ENCODE data around the gene MESD. TPM values are rescaled to one million over a fixed set of nuclear protein-coding genes. Genes with fewer than 3 reads are reported as not detected.
A peak's percentile ranks its signal among the peaks of the same experiment; 100 is the strongest.

The MESD gene
- 10 to 100 TPM; 36.8 to 39.0 TPM for total RNA-seq

- peaks cover 23 to 35% of the 10 kb centered on the region in 2 donors for H3K4me1 ChIP-seq (ENCODE audit: control insufficient read depth in 1 of 2, low read depth in 2 of 2)
- ATAC-seq (ENCODE audit: insufficient number of reproducible peaks, low FRiP score, low read depth) (peak; percentile 96), DNase-seq (ENCODE audit: low spot score) (peak; percentile 89)
- H3K4me3 ChIP-seq: peak within 1 kb of the TSS; percentile 76
- no peaks in the 10 kb centered on the region for H3K27me3 ChIP-seq (replicated peaks; ENCODE audit: insufficient read depth)
- no peaks in the 10 kb centered on the region for H3K36me3 ChIP-seq
- no peaks in the 10 kb centered on the region for H3K9me3 ChIP-seq
- peak within 1 kb of the TSS; percentile 90 to 97 for H3K27ac ChIP-seq
- no peak for TF ChIP-seq CTCF (IDR thresholded peaks at IDR 0.05)
These were observed at the start of gene MESD for GRCh38 chr15:80989518-80990478. TSS of gene MESD (minus strand) at chr15:80989819. CDS start at chr15:80989791, 28 bp downstream.

GRCh38 chr15:81038975-81039607, 49.5 kb upstream of the MESD start:
- no peaks in the 10 kb centered on the region for H3K4me1 ChIP-seq (ENCODE audit: control insufficient read depth in 1 of 2, low read depth in 2 of 2)
- H3K36me3 ChIP-seq: no peaks in the 10 kb centered on the region
- H3K4me3 ChIP-seq: no peak overlapping the region
- DNase-seq (ENCODE audit: low spot score): no peak
- no peak for ATAC-seq (ENCODE audit: insufficient number of reproducible peaks, low FRiP score, low read depth)
- H3K9me3 ChIP-seq: no peaks in the 10 kb centered on the region
- TF ChIP-seq CTCF (IDR thresholded peaks at IDR 0.05): no peak
- no peak overlapping the region for H3K27ac ChIP-seq
- H3K27me3 ChIP-seq (replicated peaks; ENCODE audit: insufficient read depth): no peaks in the 10 kb centered on the region

- no peaks in the 10 kb centered on the region for H3K4me1 ChIP-seq (ENCODE audit: control insufficient read depth in 1 of 2, low read depth in 2 of 2)
- H3K36me3 ChIP-seq: no peaks in the 10 kb centered on the region
- no peak overlapping the region for H3K27ac ChIP-seq
- no peaks in the 10 kb centered on the region for H3K27me3 ChIP-seq (replicated peaks; ENCODE audit: insufficient read depth)
- no peak for TF ChIP-seq CTCF (IDR thresholded peaks at IDR 0.05)
- DNase-seq (ENCODE audit: low spot score): no peak
- no peak for ATAC-seq (ENCODE audit: insufficient number of reproducible peaks, low FRiP score, low read depth)
- no peak overlapping the region for H3K4me3 ChIP-seq
- no peaks in the 10 kb centered on the region for H3K9me3 ChIP-seq
These were observed 48.5 kb upstream of the MESD start for GRCh38 chr15:81037952-81038743.

- H3K36me3 ChIP-seq: no peaks in the 10 kb centered on the region
- no peaks in the 10 kb centered on the region for H3K4me1 ChIP-seq (ENCODE audit: control insufficient read depth in 1 of 2, low read depth in 2 of 2)
- no peaks in the 10 kb centered on the region for H3K9me3 ChIP-seq
- no peak for DNase-seq (ENCODE audit: low spot score)
- no peak overlapping the region for H3K4me3 ChIP-seq
- no peak for ATAC-seq (ENCODE audit: insufficient number of reproducible peaks, low FRiP score, low read depth)
- no peak for TF ChIP-seq CTCF (IDR thresholded peaks at IDR 0.05)
- no peak overlapping the region for H3K27ac ChIP-seq
- no peaks in the 10 kb centered on the region for H3K27me3 ChIP-seq (replicated peaks; ENCODE audit: insufficient read depth)
These were observed 43.9 kb upstream of the MESD start for GRCh38 chr15:81033508-81033907.
